HG02623 (cell line): ENCODE data around the gene RPN1.

ENCODE experiments used
- ATAC-seq: cut with Tn5 transposase; IDR thresholded peaks from one replicate; pipeline ENCODE4 v1.9.1; 2021; ENCODE audit warnings: moderate library complexity; ENCODE audit not compliant: unreplicated experiment

The RPN1 gene

DNA sequence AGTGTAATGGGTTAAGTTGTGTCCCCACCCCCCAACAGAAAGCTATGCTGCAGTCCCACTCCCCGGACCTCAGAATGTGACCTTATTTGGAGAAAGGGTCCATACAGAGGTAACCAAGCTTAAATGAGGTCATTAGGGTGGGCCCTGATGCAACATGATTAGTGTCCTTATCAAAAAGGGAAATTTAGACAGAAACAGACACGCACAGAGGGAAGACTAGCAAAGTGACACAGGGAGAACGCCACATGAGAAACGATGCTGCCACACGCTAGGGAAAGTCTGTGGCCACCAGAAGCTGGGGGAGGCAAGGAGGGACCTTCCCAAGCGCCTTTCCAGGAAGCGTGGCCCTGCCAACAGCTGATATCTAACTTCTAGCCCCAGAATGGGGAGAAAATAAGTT is 65.4 kb downstream of the RPN1 start:
- ATAC-seq: no peak

DNA sequence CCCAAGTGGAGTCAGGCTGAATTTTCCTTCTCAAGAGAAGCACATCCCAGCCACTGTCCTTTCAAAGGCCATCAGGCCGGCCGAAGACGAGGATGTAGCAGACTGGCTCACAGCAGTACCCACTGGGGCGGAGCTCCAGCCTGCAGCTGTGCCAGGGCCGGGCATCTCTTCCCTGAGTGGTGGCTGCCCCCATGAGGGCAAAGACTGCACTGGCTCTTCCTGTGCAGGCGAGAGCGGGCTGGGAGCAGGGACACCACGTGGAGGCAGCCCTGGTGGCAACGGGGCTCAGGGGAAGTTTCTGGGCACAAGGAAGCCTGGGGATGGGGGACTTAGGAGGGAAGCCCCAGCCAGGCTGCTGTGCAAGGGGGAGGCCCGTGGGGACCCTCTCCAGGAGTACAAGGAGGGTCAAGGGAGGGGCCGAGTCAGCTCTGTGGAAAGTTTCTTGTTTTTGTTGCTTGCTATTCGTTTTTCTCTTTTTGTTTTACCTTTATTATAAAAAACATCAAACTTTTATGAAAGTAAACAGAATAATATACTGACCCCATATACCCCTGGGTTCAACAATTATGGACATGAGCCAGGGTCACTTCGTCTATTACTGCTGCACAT is 66.1 kb downstream of the RPN1 start:
- no peak for ATAC-seq

DNA sequence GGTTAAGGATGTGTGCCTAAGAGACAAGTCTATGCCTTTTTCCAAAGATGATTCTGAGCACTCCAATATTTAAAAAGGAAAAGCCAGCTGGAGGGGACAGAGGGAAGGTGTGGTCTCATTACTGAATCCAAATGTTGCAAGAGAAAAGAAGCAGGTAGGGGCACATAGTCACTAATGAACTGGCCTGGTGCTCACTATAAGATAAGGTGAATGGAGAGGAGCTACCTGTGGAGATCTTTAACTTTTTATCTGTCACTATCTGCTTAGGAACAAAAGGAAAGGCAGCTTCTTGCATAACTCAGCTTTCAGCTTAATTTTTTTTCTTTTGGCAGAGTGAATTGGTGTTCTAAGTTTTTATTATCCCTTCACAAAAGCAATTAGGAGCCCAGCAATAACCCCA is 69.1 kb downstream of the RPN1 start:
- no peak for ATAC-seq

DNA sequence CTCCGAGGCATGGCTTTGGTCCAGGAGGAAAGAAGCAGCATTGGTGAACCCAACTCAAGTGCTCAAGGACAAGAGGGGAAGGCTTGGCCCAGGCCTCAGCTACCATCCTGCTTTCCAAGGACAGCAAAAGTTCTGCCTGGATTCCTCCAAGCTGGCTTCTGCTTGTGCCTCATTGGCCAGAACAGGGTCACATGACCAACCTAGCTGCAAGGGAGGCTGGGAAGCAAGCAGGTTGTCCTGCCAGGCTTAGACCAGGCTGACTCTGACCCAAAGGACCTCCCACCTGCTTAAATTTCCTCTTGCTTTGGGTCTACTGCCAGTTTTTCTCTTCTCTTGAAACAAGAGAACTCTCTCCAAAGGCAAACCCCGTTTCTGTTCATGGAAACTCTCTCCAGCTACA is 70.7 kb downstream of the RPN1 start:
- ATAC-seq: no peak

DNA sequence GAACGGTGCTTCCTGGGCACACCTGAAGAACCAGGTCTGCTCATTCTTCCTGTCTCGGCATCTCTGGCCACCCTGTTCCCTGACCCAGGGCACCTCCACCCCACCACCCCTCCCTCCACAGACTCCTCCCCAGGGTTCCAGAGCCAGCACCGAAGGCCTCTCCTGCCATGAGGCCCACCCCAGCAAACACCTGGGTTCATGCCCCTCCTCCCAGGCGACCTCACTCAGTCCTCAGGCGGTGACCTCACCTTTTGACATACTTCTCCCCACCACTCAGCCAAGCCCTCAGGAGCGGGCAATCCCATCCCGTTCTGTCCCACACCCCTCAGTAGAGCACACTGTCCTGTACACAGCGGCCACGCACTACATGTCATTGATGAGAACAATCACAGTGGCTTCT is 72.3 kb downstream of the RPN1 start:
- ATAC-seq: no peak

DNA sequence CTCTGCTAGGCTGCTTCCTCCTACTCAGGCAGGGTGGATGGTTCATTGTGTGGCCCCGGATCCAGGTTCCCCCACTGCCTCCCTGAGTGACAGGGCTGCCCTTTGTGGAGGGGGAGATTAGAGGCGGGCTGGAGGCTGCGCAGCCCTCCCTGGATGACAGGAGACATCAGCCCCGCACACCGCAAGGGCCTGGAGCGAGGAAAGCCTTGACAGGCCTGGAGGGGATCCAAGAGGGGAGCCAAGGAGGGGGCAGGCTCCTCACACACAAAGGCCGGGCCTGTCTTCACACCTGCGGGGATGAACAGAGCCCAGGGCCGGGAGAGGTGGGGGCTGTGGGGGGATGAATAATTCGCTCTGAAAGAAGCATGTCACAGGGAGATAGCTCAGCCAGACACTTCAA is 72.9 kb downstream of the RPN1 start:
- ATAC-seq: no peak

DNA sequence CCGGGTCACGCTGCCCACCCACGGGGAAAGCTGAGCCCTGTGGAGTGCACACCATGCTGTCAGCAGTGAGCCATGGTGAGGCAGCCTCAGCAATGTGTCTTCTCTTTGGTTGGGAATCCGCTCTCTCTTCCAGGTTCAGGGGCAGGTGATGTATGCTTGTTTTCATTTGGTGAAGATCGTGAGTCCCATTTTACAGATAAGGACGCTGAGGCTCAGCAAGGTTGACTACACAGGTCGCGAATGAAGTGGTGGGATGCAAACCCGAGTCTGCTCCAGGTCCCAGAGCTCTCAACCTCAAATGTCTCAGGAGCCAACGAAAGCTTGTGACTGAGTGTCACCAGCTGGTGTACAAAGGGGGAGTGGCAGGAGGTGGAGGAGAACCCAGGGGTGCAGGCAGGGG is 74.3 kb downstream of the RPN1 start:
- ATAC-seq: no peak

DNA sequence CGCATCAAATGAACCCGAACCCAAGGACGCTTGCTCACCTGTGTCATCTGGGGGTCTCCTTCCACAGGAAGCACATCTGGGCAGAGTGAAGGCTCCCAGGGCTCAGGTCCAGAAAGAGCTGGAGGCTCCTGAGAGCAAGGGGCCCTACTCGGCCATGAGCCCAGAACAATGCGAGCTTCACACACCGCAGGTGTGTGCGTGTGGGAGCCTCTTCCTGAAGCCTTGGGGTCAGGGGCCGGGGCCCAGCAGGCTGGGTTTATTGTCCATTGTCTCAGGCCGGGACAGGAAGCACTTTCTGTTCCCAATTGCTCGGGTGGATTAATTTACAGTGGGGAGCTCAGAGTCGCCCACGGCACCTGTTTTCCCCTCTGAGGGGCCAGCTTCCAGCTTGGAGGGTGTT is 74.8 kb downstream of the RPN1 start:
- ATAC-seq: no peak

DNA sequence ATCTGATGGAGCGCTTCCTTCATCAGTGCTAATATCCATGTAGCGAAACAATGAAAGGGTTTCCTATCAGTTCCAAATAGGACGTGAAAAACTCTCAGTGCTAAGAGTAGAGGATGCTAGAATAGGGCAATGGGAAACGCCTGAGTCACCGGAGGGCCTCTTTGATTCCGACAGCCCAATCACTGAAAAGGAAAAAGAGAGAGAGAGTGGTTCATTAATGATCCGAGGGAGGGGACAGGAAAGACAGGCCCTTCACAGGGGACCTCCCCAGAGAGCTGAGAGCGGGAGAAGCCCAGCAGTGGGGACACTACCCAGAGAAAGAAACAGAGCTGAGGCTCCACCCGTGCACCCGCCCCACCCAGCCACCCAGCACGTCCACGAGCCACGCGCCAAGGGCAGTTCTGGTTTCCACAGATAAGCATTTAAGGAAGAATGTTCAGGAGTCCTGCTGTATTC is 76.9 kb downstream of the RPN1 start:
- no peak for ATAC-seq

DNA sequence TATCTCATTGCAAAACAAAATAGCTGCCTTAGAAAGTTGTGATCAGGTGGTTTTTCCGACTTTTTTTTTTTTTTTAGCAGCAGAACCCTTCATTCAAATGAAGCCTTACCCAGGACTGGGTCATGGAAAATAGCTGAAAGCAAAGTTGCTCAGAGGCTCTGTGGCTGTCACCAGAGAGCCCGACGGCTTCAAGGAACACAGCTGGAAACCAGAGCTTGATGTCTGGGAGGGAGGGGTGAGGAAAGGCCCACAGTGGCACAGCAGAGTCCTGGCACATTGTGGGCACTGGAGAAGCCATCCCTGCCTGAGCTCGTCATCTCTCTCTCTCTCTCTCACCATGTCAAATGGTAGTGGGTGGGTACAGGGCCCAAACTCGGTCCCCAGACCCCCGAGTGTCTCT is 77.5 kb downstream of the RPN1 start:
- ATAC-seq: no peak

DNA sequence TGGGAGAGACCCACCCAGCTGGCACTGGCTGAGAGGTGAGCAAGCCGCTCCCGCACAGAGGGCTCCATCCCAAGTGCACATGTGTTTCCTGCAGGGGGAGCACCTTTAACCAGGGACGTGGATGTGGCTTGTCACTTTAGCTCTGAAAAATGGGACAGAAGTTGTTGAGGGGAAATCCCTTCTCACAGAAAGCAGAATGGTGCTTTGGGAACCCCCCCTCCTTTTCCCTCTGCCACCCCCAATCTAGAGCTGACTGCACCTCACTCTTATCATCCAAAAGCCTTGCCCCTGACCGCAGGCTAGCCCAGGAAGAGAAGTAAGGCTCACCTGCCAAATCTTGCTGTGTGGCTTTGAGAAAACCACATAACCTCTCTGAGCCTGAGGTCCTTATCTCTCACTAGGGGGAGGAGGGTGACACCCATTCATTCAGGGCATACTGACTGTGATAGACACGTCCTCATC is 77.9 kb downstream of the RPN1 start:
- ATAC-seq: no peak

DNA sequence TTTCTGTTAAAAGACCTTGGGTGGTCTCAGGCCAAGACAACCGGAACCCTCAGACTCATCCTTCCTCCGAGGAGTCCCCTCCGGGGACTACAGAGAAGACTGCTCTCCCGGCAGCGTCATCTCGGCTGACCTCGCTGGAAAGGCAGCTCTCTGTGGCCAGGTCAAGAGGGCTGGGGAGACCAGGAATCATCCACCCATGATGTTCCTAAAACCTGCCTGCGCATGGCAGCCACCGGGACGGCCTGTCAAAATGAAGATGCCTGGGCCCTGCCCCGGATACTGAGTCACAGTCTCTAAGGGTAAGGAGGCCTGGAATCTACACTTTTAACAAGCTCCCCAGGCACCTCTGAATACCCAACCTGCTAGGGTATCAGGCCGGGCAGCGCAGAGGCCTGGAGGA is 78.6 kb downstream of the RPN1 start:
- ATAC-seq: no peak
